ENCODE data around the gene OLFM2.

Gene OLFM2

GRCh38 chr19:9962623-9963290 is 26.4 kb upstream of the OLFM2 start:
- TF ChIP-seq FOXM1 (IDR thresholded peaks at IDR 0.05; ENCODE audit: borderline replicate concordance, low read depth) (no peak), ZBTB7A (IDR thresholded peaks at IDR 0.05; ENCODE audit: low read depth) (no peak), TEAD4 (IDR thresholded peaks at IDR 0.05) (no peak), EP300 (IDR thresholded peaks at IDR 0.05; ENCODE audit: borderline replicate concordance) (no peak), YY1 (IDR thresholded peaks at IDR 0.05; ENCODE audit: low read depth) (no peak), CREB1 (IDR thresholded peaks at IDR 0.05; ENCODE audit: low read depth) (no peak), CEBPB (IDR thresholded peaks at IDR 0.05) (no peak), NFIC (IDR thresholded peaks at IDR 0.05) (no peak), RAD21 (IDR thresholded peaks at IDR 0.05; ENCODE audit: low read depth) (no peak), TAF1 (IDR thresholded peaks at IDR 0.05; ENCODE audit: low read depth) (no peak), MAX (IDR thresholded peaks at IDR 0.05) (no peak)
- TF ChIP-seq, protein P1, sequence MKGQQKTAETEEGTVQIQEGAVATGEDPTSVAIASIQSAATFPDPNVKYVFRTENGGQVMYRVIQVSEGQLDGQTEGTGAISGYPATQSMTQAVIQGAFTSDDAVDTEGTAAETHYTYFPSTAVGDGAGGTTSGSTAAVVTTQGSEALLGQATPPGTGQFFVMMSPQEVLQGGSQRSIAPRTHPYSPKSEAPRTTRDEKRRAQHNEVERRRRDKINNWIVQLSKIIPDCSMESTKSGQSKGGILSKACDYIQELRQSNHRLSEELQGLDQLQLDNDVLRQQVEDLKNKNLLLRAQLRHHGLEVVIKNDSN (IDR thresholded peaks at IDR 0.05) = no peak
- TF ChIP-seq, protein P2, sequence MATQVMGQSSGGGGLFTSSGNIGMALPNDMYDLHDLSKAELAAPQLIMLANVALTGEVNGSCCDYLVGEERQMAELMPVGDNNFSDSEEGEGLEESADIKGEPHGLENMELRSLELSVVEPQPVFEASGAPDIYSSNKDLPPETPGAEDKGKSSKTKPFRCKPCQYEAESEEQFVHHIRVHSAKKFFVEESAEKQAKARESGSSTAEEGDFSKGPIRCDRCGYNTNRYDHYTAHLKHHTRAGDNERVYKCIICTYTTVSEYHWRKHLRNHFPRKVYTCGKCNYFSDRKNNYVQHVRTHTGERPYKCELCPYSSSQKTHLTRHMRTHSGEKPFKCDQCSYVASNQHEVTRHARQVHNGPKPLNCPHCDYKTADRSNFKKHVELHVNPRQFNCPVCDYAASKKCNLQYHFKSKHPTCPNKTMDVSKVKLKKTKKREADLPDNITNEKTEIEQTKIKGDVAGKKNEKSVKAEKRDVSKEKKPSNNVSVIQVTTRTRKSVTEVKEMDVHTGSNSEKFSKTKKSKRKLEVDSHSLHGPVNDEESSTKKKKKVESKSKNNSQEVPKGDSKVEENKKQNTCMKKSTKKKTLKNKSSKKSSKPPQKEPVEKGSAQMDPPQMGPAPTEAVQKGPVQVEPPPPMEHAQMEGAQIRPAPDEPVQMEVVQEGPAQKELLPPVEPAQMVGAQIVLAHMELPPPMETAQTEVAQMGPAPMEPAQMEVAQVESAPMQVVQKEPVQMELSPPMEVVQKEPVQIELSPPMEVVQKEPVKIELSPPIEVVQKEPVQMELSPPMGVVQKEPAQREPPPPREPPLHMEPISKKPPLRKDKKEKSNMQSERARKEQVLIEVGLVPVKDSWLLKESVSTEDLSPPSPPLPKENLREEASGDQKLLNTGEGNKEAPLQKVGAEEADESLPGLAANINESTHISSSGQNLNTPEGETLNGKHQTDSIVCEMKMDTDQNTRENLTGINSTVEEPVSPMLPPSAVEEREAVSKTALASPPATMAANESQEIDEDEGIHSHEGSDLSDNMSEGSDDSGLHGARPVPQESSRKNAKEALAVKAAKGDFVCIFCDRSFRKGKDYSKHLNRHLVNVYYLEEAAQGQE (IDR thresholded peaks at IDR 0.05; ENCODE audit: low read depth) = no peak

- TF ChIP-seq NFIC (IDR thresholded peaks at IDR 0.05) = no peak
- TF ChIP-seq CEBPB (IDR thresholded peaks at IDR 0.05) = no peak
- no peak for TF ChIP-seq TCF12 (IDR thresholded peaks at IDR 0.05; ENCODE audit: low read depth)
- no peak for TF ChIP-seq ZBTB7A (IDR thresholded peaks at IDR 0.05; ENCODE audit: low read depth)
- TF ChIP-seq YY1 (IDR thresholded peaks at IDR 0.05; ENCODE audit: low read depth) = no peak
- no peak for TF ChIP-seq EP300 (IDR thresholded peaks at IDR 0.05; ENCODE audit: borderline replicate concordance)
- TF ChIP-seq CREB1 (IDR thresholded peaks at IDR 0.05; ENCODE audit: low read depth) = no peak
- TF ChIP-seq EGR1 (IDR thresholded peaks at IDR 0.05) = no peak
- TF ChIP-seq MAX (IDR thresholded peaks at IDR 0.05) = no peak
- TF ChIP-seq, protein P2 (IDR thresholded peaks at IDR 0.05; ENCODE audit: low read depth) = no peak
- no peak for TF ChIP-seq FOXM1 (IDR thresholded peaks at IDR 0.05; ENCODE audit: borderline replicate concordance, low read depth)
- TF ChIP-seq RAD21 (IDR thresholded peaks at IDR 0.05; ENCODE audit: low read depth) = no peak
- TF ChIP-seq, protein P1 (IDR thresholded peaks at IDR 0.05) = no peak
- no peak for TF ChIP-seq TEAD4 (IDR thresholded peaks at IDR 0.05)
- TF ChIP-seq TAF1 (IDR thresholded peaks at IDR 0.05; ENCODE audit: low read depth) = no peak
These were observed 24.8 kb upstream of the OLFM2 start for GRCh38 chr19:9961103-9961502.

GRCh38 chr19:9958379-9958821 is 22.1 kb upstream of the OLFM2 start:
- TF ChIP-seq MAX (IDR thresholded peaks at IDR 0.05) (no peak), EP300 (IDR thresholded peaks at IDR 0.05; ENCODE audit: borderline replicate concordance) (no peak), CREB1 (IDR thresholded peaks at IDR 0.05; ENCODE audit: low read depth) (no peak)

GRCh38 chr19:9956956-9957355 is 20.6 kb upstream of the OLFM2 start:
- TF ChIP-seq YY1 (IDR thresholded peaks at IDR 0.05; ENCODE audit: low read depth) (no peak), TCF12 (IDR thresholded peaks at IDR 0.05; ENCODE audit: low read depth) (no peak), EP300 (IDR thresholded peaks at IDR 0.05; ENCODE audit: borderline replicate concordance) (no peak), CEBPB (IDR thresholded peaks at IDR 0.05) (no peak), TAF1 (IDR thresholded peaks at IDR 0.05; ENCODE audit: low read depth) (no peak), MAX (IDR thresholded peaks at IDR 0.05) (no peak), TEAD4 (IDR thresholded peaks at IDR 0.05) (no peak), EGR1 (IDR thresholded peaks at IDR 0.05) (no peak), NFIC (IDR thresholded peaks at IDR 0.05) (no peak), RAD21 (IDR thresholded peaks at IDR 0.05; ENCODE audit: low read depth) (no peak)
- TF ChIP-seq, protein P1 (IDR thresholded peaks at IDR 0.05) = no peak
- TF ChIP-seq, protein P2 (IDR thresholded peaks at IDR 0.05; ENCODE audit: low read depth) = no peak

Data from Ishikawa (cell line).